HG03108 (cell line): ENCODE data around the gene STK16.
"Not testable (repeated sequence)": the region's sequence is repeated elsewhere in the genome, so short reads cannot be mapped to it uniquely, and the experiment has no call there.

Experiments
- ATAC-seq: cut with Tn5 transposase; IDR thresholded peaks from one replicate; pipeline ENCODE4 v1.9.1; 2021; ENCODE audit warnings: moderate library complexity; ENCODE audit not compliant: unreplicated experiment

Gene STK16

DNA sequence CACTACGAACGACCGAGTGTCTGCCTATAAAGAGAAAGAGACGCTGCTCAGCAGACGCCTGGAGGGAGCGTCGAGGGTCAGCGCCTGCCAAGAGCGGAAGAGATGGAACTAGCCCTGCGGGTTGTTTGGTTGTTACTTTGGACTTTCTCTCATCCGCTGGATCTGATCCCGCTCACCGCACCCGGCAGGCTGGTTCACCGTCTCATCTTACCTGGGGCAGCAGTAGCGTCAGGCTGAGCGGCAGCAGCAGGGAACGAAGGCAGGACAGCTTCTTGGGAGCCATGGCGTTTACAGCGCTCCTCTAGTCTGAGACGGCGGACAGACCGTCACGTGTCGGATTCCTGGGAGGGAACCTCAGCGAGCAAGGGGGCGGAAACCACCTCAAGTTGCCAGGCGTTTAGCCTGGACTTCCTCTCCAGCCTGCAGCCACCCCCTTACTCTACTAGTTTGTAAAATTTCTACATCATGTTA is 2.0 kb upstream of the STK16 start:
- ATAC-seq, result no peak

DNA sequence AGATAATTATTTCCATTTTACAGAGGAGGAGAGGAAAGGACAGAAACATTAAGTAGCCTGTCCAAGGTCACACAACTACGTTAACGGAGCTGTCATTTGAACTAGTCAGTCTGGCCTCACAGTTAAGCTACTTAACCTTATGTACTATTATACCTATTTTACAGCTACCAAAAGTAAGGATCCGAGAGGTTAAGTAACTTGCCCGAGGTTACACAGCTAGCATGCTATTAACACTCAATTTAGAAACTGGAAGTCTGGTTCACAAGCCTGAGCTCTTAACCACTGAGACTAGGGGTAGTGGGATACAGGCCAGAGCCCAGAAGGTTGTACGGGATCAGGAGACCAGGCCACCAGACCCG is 511 bp upstream of the STK16 start:
- no peak for ATAC-seq

DNA sequence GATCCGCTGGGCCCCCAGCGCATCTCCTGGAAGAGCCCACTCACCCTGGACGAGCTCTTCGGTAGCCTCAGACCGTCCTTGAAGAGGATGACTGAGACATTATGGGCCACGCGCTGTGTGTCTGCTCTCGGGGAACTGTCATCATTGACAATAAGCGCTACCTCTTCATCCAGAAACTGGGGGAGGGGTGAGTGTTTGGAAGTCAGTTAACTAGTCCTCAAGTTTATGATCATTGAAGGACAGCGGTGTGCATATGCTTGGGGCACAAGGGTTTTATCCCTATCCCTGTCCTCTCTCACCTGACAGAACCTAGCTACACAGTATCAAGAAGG is 586 bp downstream of the STK16 start:
- ATAC-seq, result no peak

DNA sequence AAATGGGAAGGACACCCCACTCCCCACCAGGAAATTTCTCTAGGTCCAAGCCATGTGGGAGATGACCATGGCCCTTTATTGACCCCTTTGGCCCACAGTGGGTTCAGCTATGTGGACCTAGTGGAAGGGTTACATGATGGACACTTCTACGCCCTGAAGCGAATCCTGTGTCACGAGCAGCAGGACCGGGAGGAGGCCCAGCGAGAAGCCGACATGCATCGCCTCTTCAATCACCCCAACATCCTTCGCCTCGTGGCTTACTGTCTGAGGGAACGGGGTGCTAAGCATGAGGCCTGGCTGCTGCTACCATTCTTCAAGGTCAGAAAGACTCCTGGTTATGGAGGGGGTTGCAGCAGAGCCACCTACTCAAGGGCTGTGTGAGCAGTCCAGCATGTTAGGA is 1.3 kb downstream of the STK16 start:
- no peak for ATAC-seq

DNA sequence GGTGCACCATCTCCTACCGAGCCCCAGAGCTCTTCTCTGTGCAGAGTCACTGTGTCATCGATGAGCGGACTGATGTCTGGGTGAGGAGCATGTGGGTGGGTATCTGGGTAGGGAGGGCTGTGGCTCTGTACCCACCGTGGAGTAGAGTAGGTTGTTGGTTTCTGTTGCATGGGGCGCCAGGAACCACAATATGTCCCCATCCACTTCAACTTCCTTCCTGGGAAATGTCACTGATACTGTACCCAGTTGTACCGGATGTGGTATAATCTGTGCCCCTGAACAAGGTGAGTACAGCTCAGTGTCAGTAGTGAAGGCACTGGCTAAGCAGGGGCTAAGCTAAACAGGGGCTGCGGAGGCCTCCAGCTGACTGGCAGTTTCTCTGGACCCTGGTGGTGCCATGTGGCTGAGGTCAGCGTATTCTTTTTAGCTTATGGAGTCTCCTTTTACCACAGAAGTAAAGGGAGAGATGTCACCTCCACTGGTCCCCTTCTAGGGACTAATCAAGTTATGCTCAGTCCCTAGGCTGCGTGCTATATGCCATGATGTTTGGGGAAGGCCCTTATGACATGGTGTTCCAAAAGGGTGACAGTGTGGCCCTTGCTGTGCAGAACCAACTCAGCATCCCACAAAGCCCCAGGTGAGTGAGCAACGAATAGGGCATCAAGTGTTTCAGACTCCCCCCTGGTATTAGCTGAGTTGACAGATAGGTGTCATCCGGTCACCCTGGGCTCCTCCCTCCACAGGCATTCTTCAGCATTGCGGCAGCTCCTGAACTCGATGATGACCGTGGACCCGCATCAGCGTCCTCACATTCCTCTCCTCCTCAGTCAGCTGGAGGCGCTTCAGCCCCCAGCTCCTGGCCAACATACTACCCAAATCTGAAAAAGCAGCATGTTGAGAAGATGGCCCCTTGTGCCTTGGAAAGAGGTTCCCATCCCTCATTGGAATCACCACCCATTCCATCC is 2.7 kb downstream of the STK16 start:
- peak; percentile 20 for ATAC-seq

DNA sequence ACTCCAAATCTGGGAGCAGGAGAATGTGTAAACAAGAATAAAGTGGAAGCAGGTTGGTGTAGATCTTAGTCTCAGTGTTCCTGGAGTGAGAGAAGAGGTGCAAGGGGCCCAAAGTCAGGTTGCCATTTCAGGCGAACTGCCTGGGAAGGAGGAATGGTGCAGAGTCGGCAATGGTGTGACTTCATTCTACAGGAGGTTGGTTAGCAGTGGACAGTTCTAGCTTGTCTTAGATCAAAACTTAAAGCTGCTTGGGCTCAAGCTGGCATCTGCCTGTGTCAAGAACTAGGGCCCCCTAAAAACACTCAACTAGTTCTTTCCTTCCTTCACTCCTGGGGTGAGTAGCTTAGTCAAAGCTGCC is 3.5 kb downstream of the STK16 start:
- no peak for ATAC-seq

DNA sequence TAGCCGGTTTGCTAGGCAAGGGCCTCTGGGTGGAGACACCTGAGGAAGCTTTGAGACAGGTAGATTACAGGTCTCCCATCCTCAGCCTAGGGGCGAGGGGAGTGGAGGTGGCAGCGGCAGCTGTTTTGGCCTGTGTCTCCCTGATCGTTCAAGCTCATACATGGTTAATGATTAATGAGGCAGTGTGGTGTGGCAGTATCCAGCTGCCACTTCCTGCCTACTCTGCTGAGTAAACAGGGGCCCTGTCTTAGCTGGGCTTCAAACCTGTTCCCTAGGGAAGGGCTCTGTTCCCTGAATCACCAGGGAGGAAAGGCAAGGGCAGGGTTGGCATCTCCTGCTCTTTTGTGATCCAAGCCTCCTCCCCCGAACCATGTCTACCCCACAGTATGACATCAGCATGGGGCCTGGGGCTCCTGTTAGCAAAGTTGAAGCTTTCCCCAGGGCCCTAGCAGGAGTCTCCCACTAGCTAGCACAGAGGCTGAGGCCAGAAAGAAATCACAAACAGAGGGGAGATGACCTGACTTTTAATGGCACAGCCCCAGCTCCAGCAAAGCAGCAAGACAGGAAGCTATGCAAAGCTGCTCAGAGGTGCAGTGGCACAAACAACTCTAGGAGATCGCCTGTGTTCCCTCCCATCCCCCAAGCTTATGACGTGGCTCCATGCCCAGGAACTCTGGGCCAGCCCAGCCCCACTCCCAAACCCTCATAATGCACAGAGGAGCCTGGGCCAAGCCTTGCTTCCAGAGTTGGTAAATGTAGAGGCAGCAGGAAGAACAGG is 4.1 kb downstream of the STK16 start:
- peak; percentile 44 for ATAC-seq

DNA sequence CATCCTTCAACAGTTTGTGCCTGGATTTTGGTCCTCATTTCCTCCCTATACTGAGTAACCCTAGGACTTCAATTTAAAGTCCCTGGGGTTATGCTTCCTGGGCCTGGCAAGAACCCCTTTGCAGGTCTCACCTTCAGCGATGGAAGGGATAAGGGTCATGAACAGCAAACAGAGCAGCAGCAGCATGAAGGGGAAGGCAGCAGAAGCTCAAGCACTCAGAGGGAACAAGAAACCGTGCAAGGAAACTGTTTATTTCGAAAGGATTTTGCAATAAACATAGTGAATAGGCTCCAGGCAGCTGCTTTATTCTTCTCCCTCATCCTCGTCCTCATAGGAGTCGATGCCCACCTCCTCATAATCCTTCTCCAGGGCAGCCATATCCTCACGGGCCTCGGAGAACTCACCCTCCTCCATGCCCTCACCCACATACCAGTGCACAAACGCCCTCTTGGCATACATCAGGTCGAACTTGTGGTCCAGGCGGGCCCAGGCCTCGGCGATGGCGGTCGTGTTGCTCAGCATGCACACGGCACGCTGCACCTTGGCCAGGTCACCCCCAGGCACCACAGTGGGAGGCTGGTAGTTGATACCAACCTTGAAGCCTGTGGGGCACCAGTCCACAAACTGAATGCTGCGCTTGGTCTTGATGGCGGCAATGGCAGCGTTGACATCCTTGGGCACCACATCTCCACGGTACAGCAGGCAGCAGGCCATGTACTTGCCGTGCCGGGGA is 4.9 kb downstream of the STK16 start:
- ATAC-seq, result no peak

DNA sequence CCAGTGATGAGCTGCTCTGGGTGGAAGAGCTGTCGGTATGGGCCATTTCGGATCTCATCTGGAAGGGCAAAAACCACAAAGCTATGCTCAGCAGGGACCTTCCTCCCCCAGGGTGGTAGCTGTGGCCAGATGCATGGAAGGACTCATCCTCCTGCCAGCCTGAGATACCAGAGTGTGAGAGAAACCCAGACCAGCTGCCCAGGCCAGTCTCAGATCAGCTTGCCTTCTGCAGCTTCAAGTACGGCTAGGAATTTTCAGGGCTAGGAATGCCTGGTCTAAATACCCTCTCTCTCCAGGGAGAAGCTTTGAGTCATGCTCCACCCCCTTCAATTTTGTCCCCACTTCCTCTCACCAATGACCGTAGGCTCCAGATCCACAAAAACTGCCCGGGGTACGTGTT is 6.4 kb downstream of the STK16 start:
- ATAC-seq, result no peak

DNA sequence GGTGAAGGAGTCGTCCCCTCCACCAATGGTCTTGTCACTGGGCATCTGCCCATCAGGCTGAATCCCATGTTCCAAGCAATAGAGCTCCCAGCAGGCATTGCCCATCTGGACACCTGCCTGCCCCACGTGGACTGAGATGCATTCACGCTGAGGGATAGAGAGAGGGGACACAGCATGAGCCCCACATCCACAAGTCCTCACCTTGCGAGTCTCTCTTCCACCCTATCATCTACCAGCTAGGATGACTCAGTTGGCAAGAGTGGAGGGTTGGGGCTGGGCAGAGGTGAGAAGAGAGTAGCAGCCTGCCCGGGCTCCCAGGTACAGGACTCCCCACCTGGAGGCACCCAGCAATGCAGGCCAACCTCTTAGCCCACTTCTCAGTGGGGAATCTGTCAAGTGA is 6.8 kb downstream of the STK16 start:
- ATAC-seq, result no peak

DNA sequence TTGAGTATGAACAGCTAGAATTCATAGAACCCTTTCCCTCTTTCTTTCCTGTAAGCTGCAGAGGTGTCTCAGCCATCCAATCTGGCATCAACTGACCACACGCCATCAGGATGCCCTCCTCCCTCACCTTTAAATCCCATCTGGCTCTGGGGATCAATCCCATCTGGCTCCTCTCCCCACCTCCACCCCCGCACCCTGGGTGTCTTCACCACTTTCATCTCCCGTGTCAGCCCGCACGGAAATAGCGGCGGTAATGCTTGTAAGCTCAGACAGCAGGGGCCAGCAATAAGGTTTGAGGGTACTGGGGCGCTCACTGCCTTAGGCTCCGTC is 7.3 kb downstream of the STK16 start:
- ATAC-seq, result no peak

DNA sequence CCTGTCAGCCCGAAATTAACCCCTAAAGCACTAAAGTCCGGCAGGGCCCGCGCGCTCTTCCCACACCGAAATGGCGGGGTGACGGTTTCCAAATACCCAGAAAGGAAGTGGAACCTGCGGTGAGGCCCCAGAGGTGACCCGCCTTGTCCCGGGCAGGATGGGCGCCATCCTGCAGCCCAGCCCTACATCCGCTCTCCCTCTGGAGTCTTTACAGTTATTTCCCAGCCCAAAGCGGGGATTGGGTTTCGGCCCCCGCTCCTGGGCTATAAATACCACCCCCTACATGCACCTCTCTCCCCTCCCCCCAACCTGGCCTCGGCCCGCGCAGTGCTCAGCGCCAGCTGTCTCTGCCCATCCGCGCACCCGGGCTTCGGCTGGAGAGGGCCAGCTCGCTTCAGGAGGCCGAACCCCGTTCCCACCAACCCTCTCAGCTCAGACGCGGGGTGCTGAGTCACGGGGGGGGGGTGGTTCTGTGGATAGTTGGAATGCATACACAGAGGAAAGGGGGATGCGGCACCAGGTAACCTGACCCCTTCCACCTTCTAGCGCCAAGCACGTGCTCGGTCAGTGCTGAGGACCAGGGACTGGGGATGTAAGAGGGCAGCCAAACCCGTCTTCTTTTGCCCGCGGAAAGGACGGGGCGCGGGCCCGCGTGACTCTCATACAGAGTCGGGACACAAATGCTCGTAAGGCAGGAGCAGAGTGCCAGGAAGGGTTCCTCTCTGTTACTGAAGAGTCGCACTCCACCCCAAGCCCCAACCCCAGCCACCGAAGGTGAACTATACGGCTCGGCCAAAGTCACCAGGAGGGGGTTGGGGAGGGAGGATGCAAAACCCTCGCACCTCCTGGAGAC is 7.8 kb downstream of the STK16 start, which contains the start of gene TUBA4B:
TSS of gene TUBA4B (plus strand) at position 344 of the 853 bp plus-strand sequence. CDS start at position 509, 165 bp downstream.
- no peak for ATAC-seq

DNA sequence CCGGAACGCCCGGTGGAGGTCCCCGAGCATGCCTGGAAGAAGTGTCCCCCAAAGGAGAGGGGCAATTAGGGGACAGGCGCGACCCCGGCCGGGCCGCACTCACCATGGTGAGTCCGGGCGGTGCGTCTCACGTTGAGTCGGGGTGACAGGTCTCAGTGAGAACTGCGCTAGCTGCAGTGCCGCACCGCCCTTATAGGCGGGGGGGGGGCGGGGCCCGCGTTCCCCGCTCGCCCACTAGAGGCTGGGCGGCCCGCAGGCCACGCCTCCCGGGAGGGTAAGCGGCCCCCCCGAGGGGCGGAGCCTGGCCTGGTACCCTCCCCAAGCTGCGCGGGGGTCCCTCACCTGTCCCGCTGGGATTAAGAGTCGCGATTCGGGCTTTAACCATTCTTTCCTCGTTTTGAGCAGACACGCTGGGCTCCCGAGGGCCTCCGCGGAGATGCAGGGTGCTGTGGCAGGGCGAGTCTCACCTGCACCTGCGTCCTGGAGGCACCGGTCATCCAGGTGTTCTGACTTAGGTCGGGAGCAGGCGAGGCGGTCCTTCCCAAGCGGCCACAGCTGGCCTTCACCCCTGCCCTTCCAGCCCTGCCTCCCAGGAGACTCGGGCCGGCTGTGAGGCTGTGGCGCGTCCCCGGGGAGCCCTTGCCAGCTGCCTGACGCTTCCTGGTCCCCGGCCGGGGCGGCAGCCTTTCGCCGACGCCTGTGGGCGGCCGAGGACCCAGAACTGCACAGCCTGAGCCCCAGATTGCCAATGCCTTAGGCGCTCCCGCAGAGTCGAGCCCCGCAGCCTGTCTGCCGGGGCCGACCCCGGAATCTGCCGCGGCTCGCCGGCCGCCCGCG is 8.7 kb downstream of the STK16 start, which contains the start of gene TUBA4A:
TSS of gene TUBA4A (minus strand) at position 166 of the 837 bp plus-strand sequence. CDS start at position 106, 60 bp downstream.
- peak; percentile 41 for ATAC-seq

DNA sequence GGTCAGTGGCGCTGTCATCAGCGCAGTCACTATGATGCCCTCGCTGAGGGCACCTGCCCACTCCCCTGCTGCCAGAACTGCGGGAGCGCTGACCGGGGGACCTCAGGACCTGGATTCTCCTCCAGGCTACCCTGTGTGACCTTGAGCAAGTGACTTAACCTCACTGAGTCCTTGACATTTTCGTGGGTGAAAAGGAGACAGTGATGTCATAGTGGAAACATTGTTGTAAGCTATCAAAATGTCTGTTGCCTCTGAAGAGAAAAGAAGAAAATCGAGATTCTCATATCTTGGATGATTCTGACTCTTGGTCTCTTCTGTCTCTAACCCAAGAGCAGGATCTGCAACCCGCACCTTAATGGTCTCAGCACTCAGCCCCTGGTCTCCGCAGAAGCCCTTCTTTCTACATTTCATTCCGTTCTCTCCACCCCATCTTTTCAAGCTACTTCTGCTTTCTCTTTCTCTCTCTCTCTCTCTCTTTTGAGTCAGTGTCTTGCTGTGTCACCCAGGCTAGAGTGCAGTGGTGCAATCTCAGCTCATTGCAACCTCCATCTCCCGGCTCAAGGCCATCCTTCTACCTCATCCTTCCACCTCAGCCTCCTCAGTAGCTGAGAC is 9.4 kb downstream of the STK16 start:
- peak; percentile 14 for ATAC-seq

DNA sequence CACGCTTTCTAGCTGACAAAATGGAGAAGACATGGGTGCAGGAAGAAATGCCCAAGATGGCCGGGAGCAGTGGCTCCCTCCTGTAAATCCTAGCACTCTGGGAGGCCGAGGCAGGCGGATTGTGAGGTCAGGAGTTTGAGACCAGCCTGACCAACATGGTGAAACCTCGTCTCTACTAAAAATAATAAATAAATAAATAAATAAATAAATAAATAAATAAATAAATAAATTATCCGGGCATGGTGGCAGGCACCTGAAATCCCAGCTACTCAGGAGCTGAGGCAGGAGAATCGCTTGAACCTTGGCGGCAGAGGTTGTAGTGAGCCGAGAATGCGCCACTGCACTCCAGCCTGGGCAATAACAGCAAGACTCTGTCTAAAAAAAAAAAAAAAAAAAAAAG is 13.7 kb downstream of the STK16 start:
- not testable (repeated sequence) for ATAC-seq

DNA sequence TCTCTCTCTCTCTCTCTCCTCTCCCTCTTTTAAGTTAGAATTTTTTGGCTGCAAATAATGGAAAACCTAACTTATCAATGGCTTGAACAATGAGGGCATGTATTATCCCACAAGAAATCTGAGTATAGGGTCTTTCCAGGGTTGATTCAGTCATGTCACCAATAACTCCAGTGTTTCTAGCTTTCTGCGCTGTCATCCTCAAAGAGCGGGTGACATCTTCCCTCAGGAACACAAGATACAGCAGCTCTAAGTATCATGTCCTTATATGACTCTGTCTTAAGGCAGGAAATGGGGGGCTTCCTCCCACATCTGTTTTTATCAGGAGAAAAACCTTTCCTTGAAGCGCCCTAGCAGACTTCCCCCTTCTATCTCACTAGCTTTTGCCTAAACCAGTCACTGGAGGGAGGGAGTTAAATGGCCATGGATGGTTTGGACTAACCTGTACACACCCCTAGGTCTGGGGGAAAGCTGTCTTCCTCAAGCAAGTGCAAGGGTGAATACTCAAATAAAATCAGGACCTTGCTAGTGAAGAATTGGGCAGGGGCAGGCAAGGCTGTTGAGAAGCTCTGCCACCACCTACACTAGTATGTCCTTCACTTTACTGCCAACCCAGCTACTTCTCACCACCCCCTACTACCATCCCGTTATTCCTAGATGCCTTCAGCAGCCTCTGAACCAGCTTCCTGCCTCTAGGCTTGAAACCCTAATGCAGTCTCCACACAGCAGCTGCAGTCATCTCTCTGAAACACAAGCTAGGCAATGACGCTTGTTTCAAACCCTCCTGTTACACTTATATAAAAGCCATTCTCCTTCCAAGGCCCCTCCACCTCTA is 16.0 kb downstream of the STK16 start:
- no peak for ATAC-seq

DNA sequence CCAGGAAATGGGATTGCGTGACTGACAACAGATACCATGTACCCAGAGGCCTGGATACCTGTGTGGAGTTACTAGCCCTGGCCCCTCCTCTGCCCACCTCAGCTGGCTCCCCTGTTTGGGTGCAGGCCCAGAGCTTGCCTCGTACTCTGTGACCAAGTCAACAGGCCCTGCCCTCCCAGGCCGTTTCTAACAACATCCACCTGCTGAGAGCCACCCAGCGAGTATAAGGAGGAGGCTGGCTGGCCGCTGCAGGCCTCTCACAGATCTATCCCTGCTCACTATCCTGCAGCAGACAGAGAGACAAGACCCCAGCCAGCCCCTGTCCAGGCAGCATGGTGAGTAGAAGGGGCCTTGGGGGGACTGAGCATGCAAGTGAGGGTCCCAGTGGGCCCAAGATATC is 21.0 kb downstream of the STK16 start:
- no peak for ATAC-seq

DNA sequence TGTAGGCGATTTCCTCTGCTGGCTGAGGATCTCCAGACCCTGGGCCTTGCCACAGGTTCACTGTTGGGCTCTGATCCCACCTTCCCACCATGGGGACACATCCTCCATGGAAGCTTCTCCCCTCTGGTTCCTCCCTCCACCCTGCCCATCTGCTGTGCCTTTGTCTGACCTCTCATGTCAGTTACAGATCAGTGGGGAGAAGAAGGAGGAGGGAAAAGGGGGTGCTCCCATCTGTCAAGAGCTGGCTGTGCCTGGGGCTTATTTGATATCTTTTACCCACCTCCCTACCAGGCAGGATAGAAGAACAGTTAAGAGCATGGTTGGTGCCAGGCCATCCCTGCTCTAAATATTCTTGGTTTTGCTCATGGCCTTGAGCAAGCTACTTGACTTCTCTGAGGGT is 21.6 kb downstream of the STK16 start:
- no peak for ATAC-seq
